ENCODE data around the gene PUM1.

The PUM1 gene

DNA sequence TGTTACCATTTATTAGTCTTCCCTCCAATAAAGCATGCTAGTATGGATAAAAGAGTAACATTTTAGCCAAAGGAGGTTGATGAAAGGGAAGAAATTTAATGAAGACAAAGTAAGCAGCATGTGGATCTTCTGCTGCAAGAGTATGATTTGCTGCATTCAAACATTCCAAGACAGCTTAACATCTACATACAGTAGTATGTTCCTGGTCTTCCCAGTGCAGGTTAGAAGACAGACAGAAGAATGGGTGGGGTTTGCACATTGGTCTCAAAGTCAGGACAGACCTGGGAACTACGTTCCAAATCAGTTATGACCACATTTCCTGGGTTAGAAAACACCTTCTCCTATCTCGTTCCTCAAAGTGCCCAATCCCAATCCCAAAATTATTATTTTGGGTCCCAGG is 43.3 kb downstream of the PUM1 start:
- DNase-seq (ENCODE audit: low read depth): no peak

DNA sequence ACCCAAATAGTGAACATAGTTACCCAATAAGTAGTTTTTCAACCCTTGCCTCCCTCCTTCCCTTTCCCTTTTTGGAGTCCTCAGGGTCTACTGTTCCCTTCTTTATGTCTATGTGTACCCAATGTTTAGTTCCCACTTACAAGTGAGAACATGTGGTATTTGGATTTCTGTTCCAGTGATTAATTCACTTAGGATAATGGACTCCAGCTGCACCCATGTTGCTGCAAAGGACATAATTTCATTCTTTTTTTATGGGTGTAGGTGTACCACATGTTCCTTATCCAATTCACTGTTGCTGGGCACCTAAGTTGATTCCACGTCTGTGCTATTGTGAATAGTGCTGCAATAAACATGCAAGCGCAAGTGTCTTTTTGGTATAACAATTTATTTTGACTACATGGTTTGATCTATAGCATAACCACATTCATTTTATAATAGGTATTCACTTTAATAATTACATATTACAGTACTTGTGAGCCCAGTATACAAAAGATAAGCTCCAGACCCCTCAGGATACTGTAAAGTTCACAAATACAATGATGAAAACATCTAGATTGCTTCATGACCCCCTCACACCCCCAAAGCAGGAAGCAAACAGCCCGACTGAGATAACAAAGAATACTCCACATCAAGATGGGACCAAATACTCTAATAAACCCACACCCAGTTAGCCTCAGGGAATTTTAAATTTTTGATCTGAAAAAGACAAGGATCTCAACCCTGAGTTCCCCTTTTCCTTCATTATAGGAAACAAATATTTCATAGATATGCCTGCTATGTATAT is 45.3 kb downstream of the PUM1 start:
- no peak for DNase-seq (ENCODE audit: low read depth)

DNA sequence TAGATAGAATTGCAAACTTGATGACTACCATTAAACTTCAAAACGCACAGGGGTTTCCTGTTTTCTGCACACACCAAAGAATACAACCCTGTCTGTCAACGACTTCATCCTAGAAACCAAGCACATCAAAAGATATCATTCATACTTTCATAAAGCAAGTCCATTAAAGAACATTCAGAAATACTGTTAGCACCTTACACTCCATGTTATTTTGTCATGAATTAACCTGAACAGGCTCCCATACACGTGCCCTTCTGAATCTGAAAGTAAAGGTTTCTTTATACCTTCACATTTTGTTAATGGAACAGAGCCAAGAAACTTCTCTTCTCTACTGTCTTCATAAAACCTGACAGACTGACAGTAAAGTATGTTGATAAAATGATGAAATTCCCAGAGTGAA is 46.1 kb downstream of the PUM1 start:
- DNase-seq (ENCODE audit: low read depth): no peak

DNA sequence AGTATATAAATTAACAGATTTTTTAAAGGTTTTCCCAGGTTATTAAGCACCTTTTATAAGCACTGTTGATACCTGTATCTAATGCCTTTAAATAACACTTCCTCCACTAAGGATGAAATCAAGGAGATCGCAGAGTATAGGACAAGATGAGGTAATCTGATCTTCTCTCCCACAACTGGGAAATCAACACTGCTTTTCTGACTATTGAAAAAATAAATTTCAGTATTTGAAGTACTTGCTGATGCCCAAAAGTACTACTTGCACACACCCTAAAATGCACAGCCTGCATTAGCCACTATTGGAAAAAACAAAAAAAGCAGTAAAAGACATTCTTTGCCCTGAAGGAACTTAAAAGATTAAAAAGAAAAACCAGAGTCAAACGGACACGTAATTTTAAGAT is 48.6 kb downstream of the PUM1 start:
- DNase-seq (ENCODE audit: low read depth): no peak

DNA sequence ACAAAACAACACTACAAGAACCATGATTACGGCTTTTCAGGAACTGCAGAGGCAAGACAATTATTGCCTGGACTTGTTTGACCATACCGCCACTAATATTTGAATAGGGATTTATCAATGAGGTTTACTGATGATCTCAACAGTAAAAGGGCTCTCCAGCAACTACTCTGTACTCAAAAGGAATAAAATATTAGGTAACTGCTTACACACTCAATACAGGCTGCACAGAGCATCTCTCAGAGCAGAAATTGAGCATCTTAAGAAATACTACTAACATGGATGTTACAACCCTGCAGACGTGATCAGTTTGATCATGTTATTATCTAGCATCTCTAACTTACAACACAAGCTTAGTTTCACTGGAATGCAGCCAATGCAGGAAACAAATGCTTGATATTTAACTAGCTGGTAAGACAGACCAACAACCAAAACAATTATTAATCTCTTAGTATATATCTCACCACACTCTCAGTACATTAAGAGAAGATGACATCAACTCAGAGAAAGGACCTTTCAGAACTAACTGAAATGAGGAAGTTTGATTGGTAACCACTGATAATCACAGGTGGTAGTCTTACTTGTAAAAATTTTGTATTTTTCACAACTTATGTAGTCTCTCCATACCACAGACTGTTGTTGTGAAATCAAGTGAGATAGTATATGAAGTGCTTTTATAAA is 52.2 kb downstream of the PUM1 start:
- DNase-seq (ENCODE audit: low read depth): no peak

DNA sequence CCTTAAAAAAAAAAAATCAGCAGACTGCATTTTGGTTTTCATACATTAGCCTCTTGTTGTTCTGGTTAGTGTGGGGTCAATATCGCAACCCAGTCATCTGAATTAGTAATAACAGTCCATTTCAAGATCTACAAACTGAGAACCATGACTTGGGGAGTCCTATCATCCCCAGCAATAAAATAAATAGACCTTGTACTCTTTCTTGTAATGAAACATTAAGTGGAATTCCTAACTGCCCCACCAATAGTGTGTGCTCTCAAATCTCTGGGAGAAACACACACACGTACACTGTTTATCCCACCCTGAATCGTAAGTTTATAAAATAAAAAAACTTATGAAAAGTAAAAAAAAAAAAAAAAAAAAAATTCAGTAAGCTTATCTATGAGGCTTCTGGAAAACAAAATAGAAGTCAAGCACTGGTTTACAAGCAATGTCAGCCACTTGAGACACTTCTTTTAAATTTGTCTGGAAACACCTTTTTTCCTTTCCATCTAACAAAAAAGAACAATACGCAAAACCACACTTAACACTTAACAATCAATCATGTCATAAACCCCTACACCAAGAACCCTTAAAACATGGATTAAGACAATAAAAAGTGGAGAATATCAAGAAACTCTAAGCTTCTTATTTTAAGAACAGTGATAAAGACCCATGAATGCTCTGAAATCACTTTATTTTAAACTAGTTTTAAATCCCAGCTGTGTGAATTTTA is 53.1 kb downstream of the PUM1 start:
- DNase-seq (ENCODE audit: low read depth): no peak

DNA sequence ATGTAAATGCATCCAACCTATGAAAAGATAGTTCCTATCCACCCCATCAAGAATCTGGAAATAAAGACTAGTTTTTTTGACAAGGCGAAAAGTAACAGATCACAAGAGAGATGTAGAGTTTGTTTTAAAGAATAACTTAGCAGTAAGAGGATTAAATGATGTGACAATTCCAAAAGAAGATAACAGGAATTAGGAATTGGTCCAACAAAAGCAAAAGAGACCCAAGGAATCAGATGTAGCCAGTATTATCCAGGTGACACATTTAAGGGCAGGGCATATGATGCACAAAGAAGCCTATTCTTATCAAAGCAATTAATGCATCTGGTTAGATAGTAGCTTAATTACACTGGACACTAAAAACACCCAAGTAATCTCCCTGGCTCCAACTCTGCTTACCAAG is 53.8 kb downstream of the PUM1 start:
- DNase-seq (ENCODE audit: low read depth): no peak

DNA sequence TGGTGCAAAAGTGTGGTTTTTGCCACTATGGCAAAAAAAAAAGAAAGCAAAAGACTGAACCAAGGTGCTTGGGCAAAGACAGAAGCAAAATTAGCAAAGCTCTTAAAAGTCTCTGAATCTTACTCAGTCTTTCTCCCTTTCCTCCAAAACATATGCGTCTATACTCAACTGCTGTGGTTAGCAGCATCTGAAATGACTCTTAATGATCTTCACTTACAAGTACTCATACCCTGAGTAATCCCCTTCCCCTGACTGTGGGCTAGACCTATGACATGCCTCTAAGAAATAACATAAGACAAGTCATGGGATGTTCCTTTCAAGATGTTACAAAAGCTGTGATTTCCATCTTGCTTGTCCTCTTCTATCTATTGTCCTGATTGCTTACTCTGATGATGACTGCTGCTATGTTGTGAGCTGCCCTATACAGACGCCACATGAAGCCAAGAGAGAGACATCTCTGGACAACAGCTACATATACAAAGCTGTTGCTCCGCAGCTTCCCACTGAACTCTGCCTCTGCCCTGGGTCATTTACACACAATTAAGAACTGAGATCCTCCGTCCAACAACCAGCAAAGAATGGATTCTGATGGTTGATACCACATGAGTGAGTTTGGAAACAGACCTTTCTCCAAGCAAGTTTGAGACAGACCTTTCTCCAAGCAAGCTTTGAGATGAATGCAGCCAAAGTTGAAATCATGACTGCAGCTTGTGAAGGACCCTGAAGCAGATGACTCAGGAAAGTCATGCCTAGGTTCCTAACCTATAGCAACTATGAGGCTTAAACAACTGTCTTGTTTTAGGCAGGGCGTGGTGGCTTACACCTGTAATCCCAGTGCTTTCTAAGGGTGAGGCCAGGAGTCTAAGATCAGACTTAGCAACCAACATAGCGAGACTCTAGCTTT is 55.2 kb downstream of the PUM1 start:
- DNase-seq (ENCODE audit: low read depth): no peak

DNA sequence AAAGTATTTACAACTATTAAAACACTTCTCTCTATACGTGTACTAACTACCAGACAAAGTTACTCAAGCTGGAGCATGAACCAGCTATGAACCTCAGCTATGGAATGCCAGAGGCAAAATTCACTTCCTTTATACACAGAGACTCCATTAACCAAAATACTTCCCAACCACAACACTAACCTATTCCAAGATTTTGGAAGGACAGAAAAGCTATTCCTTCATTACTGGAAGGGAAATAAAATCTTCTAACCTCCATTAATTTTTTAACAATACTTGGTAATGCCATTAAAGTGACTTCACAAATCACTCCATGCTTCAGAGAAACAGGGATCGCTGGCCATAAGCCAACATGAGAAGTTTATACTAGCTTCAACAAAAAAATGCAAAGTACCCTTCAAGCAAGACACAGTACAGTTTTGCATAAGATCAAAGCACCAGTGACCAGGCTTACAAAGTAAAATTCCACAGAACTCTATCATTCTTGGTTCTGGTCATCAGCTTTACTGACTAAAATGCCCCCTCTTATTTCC is 58.0 kb downstream of the PUM1 start:
- peak; percentile 17 for DNase-seq (ENCODE audit: low read depth)

DNA sequence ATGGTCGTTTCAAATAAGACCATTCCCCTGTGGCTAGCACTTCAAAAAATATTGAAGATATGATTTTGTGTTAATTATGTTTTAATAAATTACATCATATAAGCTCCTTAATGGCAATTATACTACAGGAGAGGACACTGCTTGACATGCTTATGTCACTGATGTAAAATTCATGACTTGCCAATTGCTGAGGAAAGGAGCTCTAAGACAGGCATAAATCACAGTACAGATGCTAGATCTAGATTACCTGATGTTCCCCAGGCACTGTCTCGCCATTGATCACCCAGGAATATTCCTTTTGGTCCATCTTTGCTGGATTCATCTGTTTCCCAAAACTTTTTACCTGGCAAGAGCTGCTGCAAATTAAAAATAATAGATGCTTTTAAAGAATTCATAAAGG is 58.8 kb downstream of the PUM1 start:
- no peak for DNase-seq (ENCODE audit: low read depth)

DNA sequence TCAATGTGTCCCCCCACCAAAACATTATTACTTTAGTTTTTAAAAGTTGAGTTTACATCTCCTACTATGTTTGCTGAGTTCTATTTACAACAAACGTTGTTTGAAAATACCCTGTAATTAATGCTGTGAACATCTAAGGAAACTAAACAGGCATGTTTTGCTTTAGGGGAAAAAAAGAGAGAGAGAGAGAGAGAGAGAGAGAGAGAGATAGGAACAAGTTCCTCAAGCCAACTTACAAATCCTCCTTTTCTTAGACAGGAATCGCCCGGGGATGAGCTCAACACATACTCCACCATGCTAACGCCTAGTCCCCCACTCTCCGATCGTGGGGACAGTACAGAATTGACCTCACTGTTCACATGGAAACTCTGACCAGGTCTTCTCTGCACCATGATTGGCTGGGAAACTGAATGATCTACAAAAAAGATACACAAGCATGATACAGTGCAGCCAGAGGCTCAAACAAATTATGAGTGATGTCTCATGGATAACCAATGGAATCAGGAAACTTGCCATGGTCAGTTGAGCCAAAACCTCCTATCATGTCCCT is 59.8 kb downstream of the PUM1 start:
- DNase-seq (ENCODE audit: low read depth): no peak

DNA sequence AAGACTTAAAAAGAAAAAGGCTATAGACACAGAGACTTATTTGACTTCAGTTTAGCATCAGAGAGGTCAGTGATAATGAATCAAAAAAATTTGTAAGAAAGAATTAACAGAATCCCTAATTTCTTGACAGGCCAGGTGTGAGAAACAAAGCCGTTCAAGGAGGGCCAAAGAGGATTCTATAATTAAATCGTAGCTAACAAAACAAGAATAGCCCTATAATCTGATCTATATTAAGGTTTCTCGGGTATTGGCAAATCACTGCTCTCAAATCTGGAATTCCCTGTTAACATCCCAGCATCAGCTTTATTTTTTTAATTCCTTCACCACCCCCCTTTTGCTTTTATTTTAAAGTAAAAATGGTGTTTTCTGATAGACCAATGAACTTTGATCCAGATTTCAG is 60.3 kb downstream of the PUM1 start:
- DNase-seq (ENCODE audit: low read depth): no peak

DNA sequence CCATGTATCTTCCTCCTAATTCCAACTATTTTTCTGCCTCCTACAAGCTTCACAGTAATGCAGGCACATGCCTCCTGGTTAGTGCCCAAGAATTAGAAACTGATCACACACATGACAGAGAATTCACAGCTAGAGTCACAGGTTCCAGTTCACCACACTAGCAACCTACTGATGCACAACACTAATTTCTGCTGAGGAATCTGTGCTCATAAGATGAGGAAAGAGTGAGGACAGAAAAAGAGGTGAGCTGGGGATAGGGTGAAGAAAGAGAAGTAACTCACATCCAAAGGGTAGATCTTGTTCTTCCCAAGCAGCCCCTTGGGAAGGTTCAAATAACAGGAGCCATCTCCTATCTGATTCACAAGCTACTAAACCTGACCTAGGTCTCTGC is 61.3 kb downstream of the PUM1 start:
- DNase-seq (ENCODE audit: low read depth): no peak

DNA sequence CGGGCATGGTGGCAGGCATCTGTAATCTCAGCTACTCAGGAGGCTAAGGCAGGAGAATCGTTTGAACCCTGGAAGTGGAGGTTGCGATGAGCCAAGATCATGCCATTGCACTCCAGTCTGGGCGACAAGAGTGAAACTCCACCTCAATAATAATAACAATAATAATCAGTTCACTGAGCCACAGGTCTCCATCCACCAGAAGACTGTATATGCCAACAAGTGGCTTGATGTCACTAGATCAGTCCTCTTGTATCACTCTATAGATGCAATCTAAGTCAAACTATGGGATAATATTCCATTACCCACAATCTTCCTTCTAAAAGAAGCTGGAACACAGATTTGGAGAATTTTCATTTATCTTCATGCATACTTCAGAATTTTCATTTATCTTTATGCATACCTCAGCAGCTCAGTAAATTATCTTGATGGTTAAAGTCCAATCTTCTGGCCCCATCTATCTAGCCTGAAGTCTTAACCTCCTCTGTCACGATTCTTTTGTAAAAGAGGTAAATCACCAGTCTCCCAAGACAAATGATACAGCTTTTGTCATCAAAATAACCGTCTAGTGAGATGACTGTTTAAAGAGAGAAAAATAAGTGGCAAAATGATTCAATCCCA is 61.8 kb downstream of the PUM1 start:
- DNase-seq (ENCODE audit: low read depth): no peak

DNA sequence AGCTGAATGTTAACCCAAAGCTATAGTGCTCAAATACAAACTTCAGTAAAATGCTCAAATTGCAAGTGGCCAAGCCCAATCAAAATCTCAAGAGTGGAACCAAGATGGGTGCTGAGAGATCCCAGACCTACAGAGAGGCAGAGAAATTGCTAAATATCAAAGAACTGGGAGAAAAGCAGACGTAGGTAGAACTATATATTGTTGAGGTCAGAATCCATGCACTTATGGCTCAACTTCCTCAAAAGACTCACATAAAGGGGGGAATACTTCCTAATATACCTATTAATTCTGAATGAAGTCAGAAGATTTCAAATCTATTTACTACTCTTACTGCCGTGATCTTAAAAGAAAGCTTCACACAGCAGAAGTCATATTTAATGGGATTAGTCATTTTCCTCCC is 65.2 kb downstream of the PUM1 start:
- no peak for DNase-seq (ENCODE audit: low read depth)

DNA sequence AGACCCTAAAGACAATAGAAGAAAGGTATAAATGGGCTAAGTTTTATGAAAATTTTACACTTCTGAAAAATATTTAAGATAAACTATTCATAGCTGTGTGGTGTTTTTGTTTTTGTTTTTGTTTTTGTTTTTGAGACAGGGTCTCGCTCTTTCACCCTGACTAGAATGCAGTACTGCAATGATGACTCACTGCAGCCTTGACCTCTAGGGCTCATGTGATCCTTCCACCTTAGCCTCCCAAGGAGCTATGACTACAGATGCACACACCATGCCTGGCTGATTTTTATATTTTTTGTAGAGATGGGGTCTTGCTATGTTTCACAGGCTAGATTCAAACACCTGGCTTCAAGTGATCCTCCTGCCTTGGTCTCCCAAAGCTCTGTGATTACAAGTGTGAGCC is 66.6 kb downstream of the PUM1 start:
- no peak for DNase-seq (ENCODE audit: low read depth)

DNA sequence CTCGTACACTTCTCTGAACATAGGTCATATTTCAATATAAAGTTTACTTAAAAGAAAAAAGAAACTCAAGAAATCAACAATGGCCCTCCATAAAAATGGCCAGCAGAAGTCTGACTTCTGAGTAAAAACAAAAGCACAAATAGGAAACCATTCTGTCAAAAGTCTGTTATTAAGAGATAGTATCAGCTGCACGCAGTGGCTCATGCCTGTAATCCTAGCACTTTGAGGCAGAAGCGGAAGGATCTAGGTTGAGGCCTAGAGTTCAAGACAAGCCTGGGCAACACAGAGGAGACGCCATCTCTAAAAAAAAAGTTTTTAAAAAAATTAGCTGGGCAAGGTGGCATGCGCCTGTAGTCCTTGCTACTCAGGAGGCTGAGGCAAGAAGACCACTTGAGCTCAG is 67.3 kb downstream of the PUM1 start:
- no peak for DNase-seq (ENCODE audit: low read depth)

DNA sequence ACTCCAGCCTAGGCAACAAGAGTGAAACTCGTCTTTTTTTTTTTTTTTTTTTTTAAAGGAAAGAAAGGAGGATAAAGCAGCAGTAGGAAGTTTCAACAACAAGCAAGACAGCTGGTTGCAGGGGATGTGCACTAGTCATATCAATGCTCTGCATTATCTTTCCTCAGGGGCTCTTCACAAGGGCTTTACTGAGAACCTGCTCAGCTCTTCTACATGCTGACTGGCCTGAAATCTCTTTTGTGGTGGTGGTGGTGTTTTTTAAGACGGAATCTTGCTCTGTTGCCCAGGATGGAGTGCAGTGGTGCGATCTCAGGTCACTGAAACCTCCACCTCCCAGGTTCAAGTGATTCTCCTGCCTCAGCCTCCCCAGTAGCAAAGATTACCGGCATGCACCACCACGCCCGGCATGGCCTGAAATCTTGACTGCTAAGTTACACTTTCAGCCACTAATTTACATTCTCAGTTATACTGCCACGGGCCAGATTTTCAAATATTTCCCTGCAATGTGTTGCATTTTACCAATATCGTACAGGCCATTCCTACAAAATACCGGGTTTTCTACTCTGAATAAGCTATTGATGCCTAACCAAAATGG is 68.0 kb downstream of the PUM1 start:
- no peak for DNase-seq (ENCODE audit: low read depth)

DNA sequence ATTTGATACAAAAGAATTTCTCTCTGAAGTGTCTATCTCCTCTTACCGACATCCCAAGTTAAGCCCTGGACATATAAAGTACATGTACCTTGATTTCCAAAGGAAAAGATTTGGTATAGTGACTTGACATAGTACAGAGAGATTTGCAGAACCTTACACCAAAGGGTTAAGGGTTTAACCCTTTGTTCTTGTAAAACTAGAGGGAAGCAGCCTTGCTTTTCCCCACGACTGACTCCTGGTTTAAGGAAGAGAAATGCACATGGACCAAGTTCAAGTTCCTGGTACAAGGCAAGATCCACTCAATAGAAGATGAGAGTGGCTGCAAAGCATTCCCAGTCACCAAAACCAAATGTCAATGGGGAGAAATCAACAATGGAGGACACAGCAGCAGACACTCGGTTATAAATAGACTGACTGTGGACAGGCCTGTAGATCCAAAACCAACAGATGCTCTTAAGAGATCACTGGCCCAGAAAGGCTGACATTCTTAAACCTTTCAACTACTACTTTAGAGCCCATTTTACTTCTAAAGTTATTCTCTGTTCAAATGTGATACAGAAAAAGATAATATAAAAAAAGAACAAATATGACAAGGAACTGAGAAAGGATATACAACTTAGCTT is 69.4 kb downstream of the PUM1 start:
- DNase-seq (ENCODE audit: low read depth): no peak

DNA sequence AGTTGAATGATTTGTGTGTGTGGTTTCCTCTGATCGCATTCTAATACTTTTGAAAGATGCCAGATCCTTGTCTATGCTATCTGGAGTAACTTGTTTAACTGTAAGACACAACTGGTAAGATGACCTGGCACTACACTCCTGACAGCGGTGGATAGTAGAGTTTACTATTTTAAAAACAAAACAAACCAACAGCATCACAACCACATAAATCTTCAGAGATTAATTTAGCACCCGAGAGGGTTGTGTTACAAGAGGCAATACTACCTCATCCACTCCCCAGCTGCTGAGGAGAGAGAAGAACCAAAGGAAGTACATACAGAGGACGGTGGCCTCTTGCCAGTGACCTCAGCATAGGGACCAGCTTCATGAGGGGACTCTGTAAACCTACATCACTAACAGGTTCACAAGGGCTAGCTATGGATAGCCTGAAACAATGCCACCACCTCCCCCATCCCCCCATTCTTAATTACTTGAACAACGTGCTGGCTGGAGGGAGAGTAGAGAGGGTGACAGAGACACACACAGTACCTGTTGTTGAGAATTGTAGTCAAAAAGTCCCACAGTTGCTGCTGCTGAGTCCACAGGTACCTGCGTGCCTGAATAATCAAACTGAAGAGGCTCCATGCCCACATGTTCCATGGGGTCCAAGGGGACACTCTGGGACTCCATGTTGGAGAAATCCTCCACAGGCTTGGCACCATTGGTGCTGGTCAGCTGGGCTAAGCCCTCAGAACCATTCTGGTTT is 73.5 kb downstream of the PUM1 start:
- DNase-seq (ENCODE audit: low read depth): no peak

All from fibroblast of the conjunctiva (primary cell).